OCI-LY3 (cell line): ENCODE measurements around the gene OLA1.

Experiments
- H2AFZ ChIP-seq: fragments of 200-600, 300-600 bp; shearing (Covaris generic); 2 replicates; pipeline ENCODE4 v1.6.0; 2014; ENCODE audit warnings: antibody characterized with exemption, low read depth, low read length
- H3K27ac ChIP-seq: fragments of 200-600, 300-600 bp; sonication (generic); 2 replicates; pipeline ENCODE4 v1.5.1; 2014; ENCODE audit warnings: mild to moderate bottlenecking, low read length, moderate library complexity, mixed read lengths
- H3K27me3 ChIP-seq: fragments of 200-600, 300-600 bp; sonication (generic); 2 replicates; pipeline ENCODE4 v1.6.1; 2014; ENCODE audit warnings: low read depth, low read length, mixed read lengths
- H3K36me3 ChIP-seq: fragments of 200-600, 300-600 bp; sonication (generic); replicated peaks from 2 replicates; pipeline ENCODE3; 2014; ENCODE audit warnings: low read depth, low read length, mixed read lengths
- H3K4me1 ChIP-seq: fragments of 300-600, 200-600 bp; sonication (generic); 2 replicates; pipeline ENCODE4 v1.6.1; 2014; ENCODE audit warnings: low read length, mixed read lengths
- H3K4me2 ChIP-seq: fragments of 200-600, 300-600 bp; sonication (generic); 2 replicates; pipeline ENCODE4 v1.6.1; 2014; ENCODE audit warnings: low read length, mixed read lengths
- H3K4me3 ChIP-seq: fragments of 300-600, 200-600 bp; sonication (generic); 2 replicates; pipeline ENCODE4 v1.5.1; 2014; ENCODE audit warnings: antibody characterized with exemption, mild to moderate bottlenecking, low read length, moderate library complexity
- H3K79me2 ChIP-seq: fragments of 300-600, 200-600 bp; shearing (Covaris generic); 2 replicates; pipeline ENCODE4 v1.6.1; 2014; ENCODE audit warnings: mild to moderate bottlenecking, low read length, mixed read lengths
- H3K9ac ChIP-seq: fragments of 300-600, 200-600 bp; shearing (Covaris generic); 2 replicates; pipeline ENCODE4 v1.6.0; 2014; ENCODE audit warnings: mild to moderate bottlenecking, low read length, moderate library complexity
- H3K9me3 ChIP-seq: fragments of 200-600, 300-600 bp; shearing (Covaris generic); 2 replicates; pipeline ENCODE4 v1.6.1; 2014; ENCODE audit warnings: low read length, mixed read lengths; ENCODE audit not compliant: insufficient read depth
- H4K20me1 ChIP-seq: fragments of 200-600, 300-600 bp; sonication (generic); 2 replicates; pipeline ENCODE4 v1.6.1; 2016; ENCODE audit warnings: low read length, mixed read lengths; ENCODE audit not compliant: insufficient read depth
- CTCF ChIP-seq: fragments of 200-600, 300-600 bp; sonication (generic); IDR thresholded peaks from 2 replicates; pipeline ENCODE4 v1.5.1; 2014; ENCODE audit warnings: antibody characterized with exemption, low read length, low read depth
- EZH2phosphoT487 ChIP-seq: fragments of 200-600 bp; shearing (Covaris generic); IDR thresholded peaks from 2 replicates; pipeline ENCODE4 v1.6.1; 2018; ENCODE audit warnings: antibody characterized with exemption, mixed run types, low read depth

The OLA1 gene

GRCh38 chr2:174193737-174194136, 54.6 kb downstream of the OLA1 start:
- Histone ChIP-seq H3K4me3 (no peak overlapping the region), H3K27me3 (no peaks in the 10 kb centered on the region), H2AFZ (no peak overlapping the region), H3K4me2 (no peak overlapping the region), H3K9me3 (no peaks in the 10 kb centered on the region), H3K79me2 (peaks cover 25% of the 10 kb centered on the region), H3K9ac (no peak overlapping the region), H3K27ac (no peak overlapping the region), H3K4me1 (peaks cover 5% of the 10 kb centered on the region; the same call in 1 of the 2 replicates), H3K36me3 (no peaks in the 10 kb centered on the region), H4K20me1 (no peaks in the 10 kb centered on the region)
- TF ChIP-seq EZH2phosphoT487 (no peak), CTCF (no peak)

- Histone ChIP-seq H3K9ac (no peak overlapping the region), H3K27ac (no peak overlapping the region), H4K20me1 (no peaks in the 10 kb centered on the region), H3K4me1 (peaks cover 5% of the 10 kb centered on the region; the same call in 1 of the 2 replicates), H3K4me2 (no peak overlapping the region), H3K9me3 (no peaks in the 10 kb centered on the region), H2AFZ (no peak overlapping the region), H3K27me3 (no peaks in the 10 kb centered on the region), H3K4me3 (no peak overlapping the region), H3K79me2 (peaks cover 26% of the 10 kb centered on the region), H3K36me3 (no peaks in the 10 kb centered on the region)
- no peak for TF ChIP-seq EZH2phosphoT487
- TF ChIP-seq CTCF, result no peak
Observed at GRCh38 chr2:174192664-174193063, 55.7 kb downstream of the OLA1 start.

GRCh38 chr2:174191342-174192074, 56.8 kb downstream of the OLA1 start:
- TF ChIP-seq EZH2phosphoT487, result no peak
- no peak for TF ChIP-seq CTCF
- Histone ChIP-seq H3K4me2 (no peak overlapping the region), H2AFZ (no peak overlapping the region), H4K20me1 (no peaks in the 10 kb centered on the region), H3K4me3 (no peak overlapping the region), H3K4me1 (peaks cover 5% of the 10 kb centered on the region; the same call in 1 of the 2 replicates), H3K27me3 (no peaks in the 10 kb centered on the region), H3K9me3 (no peaks in the 10 kb centered on the region), H3K27ac (no peak overlapping the region), H3K36me3 (peaks cover 2% of the 10 kb centered on the region), H3K79me2 (peaks cover 24% of the 10 kb centered on the region), H3K9ac (no peak overlapping the region)

GRCh38 chr2:174184915-174185314, 63.4 kb downstream of the OLA1 start:
- peak overlapping the region; percentile 14; the same call in 1 of the 2 replicates for H3K27ac ChIP-seq

More at GRCh38 chr2:174184915-174185314, 63.4 kb downstream of the OLA1 start:
- TF ChIP-seq CTCF, result no peak
- no peak for TF ChIP-seq EZH2phosphoT487
- Histone ChIP-seq H3K9me3 (no peaks in the 10 kb centered on the region), H3K4me2 (peak overlapping the region; percentile 68), H3K27me3 (no peaks in the 10 kb centered on the region), H3K36me3 (peaks cover 2% of the 10 kb centered on the region), H3K4me1 (peaks cover 47% of the 10 kb centered on the region), H3K9ac (no peak overlapping the region), H3K4me3 (0 out of 2 replicates have a peak overlapping the region, but pooled peaks have one; percentile 11), H4K20me1 (peaks cover 28% of the 10 kb centered on the region), H3K79me2 (peaks cover 69% of the 10 kb centered on the region), H2AFZ (no peak overlapping the region)
